HepG2 (cell line): ENCODE results near the gene C2orf81. TPM values are rescaled to one million over a fixed set of nuclear protein-coding genes. Genes with fewer than 3 reads are reported as not detected.

Experiments used
- ATF6 ChIP-seq: sonication (generic); formaldehyde crosslinking; conservative IDR thresholded peaks from 2 replicates; pipeline ENCODE4 v1.4.0; 2020; ENCODE audit warnings: missing genetic modification reagents
- BCL6 ChIP-seq: IDR thresholded peaks from 2 replicates; pipeline ENCODE4 v1.6.1; 2016; ENCODE audit warnings: missing genetic modification reagents, missing compliant biosample characterization
- E2F1 ChIP-seq: sonication (generic); formaldehyde crosslinking; IDR thresholded peaks from 2 replicates; pipeline ENCODE4 v1.5.0; 2020; ENCODE audit warnings: missing genetic modification reagents
- IRF2 ChIP-seq: IDR thresholded peaks from 2 replicates; pipeline ENCODE4 v1.6.1; 2018; ENCODE audit warnings: missing genetic modification reagents, missing compliant biosample characterization
- KLF11 ChIP-seq: IDR thresholded peaks from 2 replicates; pipeline ENCODE4 v1.6.1; 2016; ENCODE audit warnings: missing compliant biosample characterization
- KLF12 ChIP-seq: sonication (generic); formaldehyde crosslinking; IDR thresholded peaks from 2 replicates; pipeline ENCODE4 v1.4.0; 2020; ENCODE audit warnings: missing genetic modification reagents, borderline replicate concordance
- KLF6 ChIP-seq: IDR thresholded peaks from 2 replicates; pipeline ENCODE4 v1.8.0; 2016; ENCODE audit warnings: missing biosample characterization, missing genetic modification reagents
- MAFG ChIP-seq: sonication (generic); formaldehyde crosslinking; IDR thresholded peaks from 2 replicates; pipeline ENCODE4 v1.5.1; 2020; ENCODE audit warnings: mild to moderate bottlenecking, missing genetic modification reagents
- NFYC ChIP-seq: IDR thresholded peaks from 2 replicates; pipeline ENCODE4 v1.6.1; 2016; ENCODE audit warnings: missing genetic modification reagents, missing compliant biosample characterization
- NR2F2 ChIP-seq: IDR thresholded peaks from 2 replicates; pipeline ENCODE4 v1.6.1; 2012; ENCODE audit warnings: low read depth, inconsistent platforms, borderline replicate concordance
- PHB2 ChIP-seq: fragments of 450-650 bp; IDR thresholded peaks from 2 replicates; pipeline ENCODE4 v1.6.1; 2018; ENCODE audit not compliant: partially characterized antibody
- SALL1 ChIP-seq: sonication (generic); formaldehyde crosslinking; IDR thresholded peaks from 2 replicates; pipeline ENCODE4 v1.8.0; 2022; ENCODE audit warnings: mild to moderate bottlenecking, missing genetic modification reagents
- SRY ChIP-seq: sonication (generic); formaldehyde crosslinking; IDR thresholded peaks from 2 replicates; pipeline ENCODE4 v1.8.0; 2022; ENCODE audit warnings: mild to moderate bottlenecking, missing genetic modification reagents
- TOPORS ChIP-seq: sonication (generic); formaldehyde crosslinking; IDR thresholded peaks from 2 replicates; pipeline ENCODE4 v1.8.0; 2023; ENCODE audit warnings: mild to moderate bottlenecking, missing genetic modification reagents
- WIZ ChIP-seq: sonication (generic); formaldehyde crosslinking; IDR thresholded peaks from 2 replicates; pipeline ENCODE4 v1.5.1; 2020; ENCODE audit warnings: mild to moderate bottlenecking, missing genetic modification reagents
- ZNF280B ChIP-seq: sonication (generic); formaldehyde crosslinking; IDR thresholded peaks from 2 replicates; pipeline ENCODE4 v1.5.0; 2020; ENCODE audit warnings: missing genetic modification reagents, mild to moderate bottlenecking, borderline replicate concordance
- ZNF512 ChIP-seq: sonication (generic); formaldehyde crosslinking; IDR thresholded peaks from 2 replicates; pipeline ENCODE4 v1.4.0; 2020; ENCODE audit warnings: mild to moderate bottlenecking, missing genetic modification reagents
- ZNF547 ChIP-seq: sonication (generic); formaldehyde crosslinking; IDR thresholded peaks from 2 replicates; pipeline ENCODE4 v1.5.1; 2020; ENCODE audit warnings: mild to moderate bottlenecking, missing genetic modification reagents
- ZNF614 ChIP-seq: IDR thresholded peaks from 2 replicates; pipeline ENCODE4 v1.6.1; 2018; ENCODE audit warnings: missing biosample characterization, missing genetic modification reagents, inconsistent platforms, borderline replicate concordance
- ZNF766 ChIP-seq: sonication (generic); formaldehyde crosslinking; IDR thresholded peaks from 2 replicates; pipeline ENCODE4 v1.5.0; 2020; ENCODE audit warnings: missing genetic modification reagents, borderline replicate concordance
- ZNF770 ChIP-seq: sonication (generic); formaldehyde crosslinking; IDR thresholded peaks from 2 replicates; pipeline ENCODE4 v1.5.0; 2020; ENCODE audit warnings: mild to moderate bottlenecking, missing genetic modification reagents
- ZNF772 ChIP-seq: sonication (generic); formaldehyde crosslinking; IDR thresholded peaks from 2 replicates; pipeline ENCODE4 v1.5.0; 2020; ENCODE audit warnings: mild to moderate bottlenecking, missing genetic modification reagents
- polyA plus RNA-seq, 8 experiments: library from polyadenylated mRNA; depleted of rRNA in 3 of 8; stranded (reverse) in 7 of 8; unstranded in 1 of 8; fragments of >200 nt; fragmentation: Illumina TruSeq in 4 of 8; extraction: Trizol in 4 of 8; gene quantifications; 2 replicates each; pipeline versions ENCODE4 v1.2.1 to v1.2.3, GENCODE V29; 2011 to 2016; ENCODE audit warnings: low read depth in 4 of 8, missing spikeins in 1 of 8, mixed read lengths in 1 of 8; ENCODE audit not compliant: insufficient read depth in 1 of 8
- total RNA-seq, 5 experiments: library from RNA; depleted of rRNA; stranded (reverse); fragments of >200 nt; fragmentation: Illumina TruSeq; extraction: Trizol; gene quantifications; 2 replicates each; pipeline ENCODE4 v1.2.3, GENCODE V29; 2016; ENCODE audit warnings: low read depth in 1 of 5

C2orf81 gene
- total and polyA plus RNA-seq, 2 of the 13 experiments (the other 11 are each of a cell fraction or from before 2014, with no cell fraction given) = 0.15 to 0.17 TPM

- TF ChIP-seq ZNF770 (CRISPR knock-in tag) = peak; percentile 47; the same call in 1 of the 2 replicates
- peak; percentile 7; the same call in 1 of the 2 replicates for TF ChIP-seq KLF12 (CRISPR knock-in tag)
- no peak; the same call in none of the 2 replicates for TF ChIP-seq ZNF280B (CRISPR knock-in tag)
- peak; percentile 82; the same call in 1 of the 2 replicates for TF ChIP-seq KLF6 (CRISPR knock-in tag)
- TF ChIP-seq SALL1 (CRISPR knock-in tag) = peak; percentile 86
- TF ChIP-seq IRF2 (CRISPR knock-in tag) = no peak; the same call in 1 of the 2 replicates
- TF ChIP-seq BCL6 (CRISPR knock-in tag) = peak; percentile 60; the same call in 1 of the 2 replicates
- TF ChIP-seq NR2F2 = no peak
- peak; percentile 47 for TF ChIP-seq WIZ (CRISPR knock-in tag)
- peak; percentile 81 for TF ChIP-seq ZNF614 (CRISPR knock-in tag)
- peak; percentile 78; the same call in 1 of the 2 replicates for TF ChIP-seq SRY (CRISPR knock-in tag)
- TF ChIP-seq ZNF766 (CRISPR knock-in tag) = peak; percentile 26
- peak; percentile 91 for TF ChIP-seq ZNF772
- no peak for TF ChIP-seq MAFG (CRISPR knock-in tag)
- TF ChIP-seq PHB2 = no peak
- peak; percentile 51; the same call in 1 of the 2 replicates for TF ChIP-seq NFYC
- TF ChIP-seq ZNF512 = no peak
- TF ChIP-seq ZNF547 (CRISPR knock-in tag) = peak; percentile 84
- TF ChIP-seq ATF6 (CRISPR knock-in tag) = 0 out of 2 replicates have a peak, but pooled peaks have one; percentile 77
- TF ChIP-seq TOPORS (CRISPR knock-in tag) = peak; percentile 72; the same call in 1 of the 2 replicates
- peak; percentile 94 for TF ChIP-seq KLF11 (CRISPR knock-in tag)
- peak; percentile 82 for TF ChIP-seq E2F1 (CRISPR knock-in tag)
Measured at GRCh38 chr2:74441690-74442482, 20.5 kb upstream of the C2orf81 start, which contains the start of gene RTKN (continued).
